ENCODE measurements around the gene DMC1.

DMC1 gene

GRCh38 chr22:38469306-38469781, 100.6 kb downstream of the DMC1 start:
- no peak for DNase-seq (ENCODE audit: low read depth in 2 of 2)

Data from stimulated activated CD4-positive, alpha-beta T cell treated with anti-CD3 and anti-CD28 coated beads, Interleukin-15, amount 100 ng/mL, for 48 hours (primary cell).